T-helper 2 cell treated with Interferon-gamma antibody and Interleukin-4, amounts not matched to agents 100 ng/mL and 5 ng/mL, for 36 hours (primary cell): ENCODE measurements around the gene DMAC2. TPM values are rescaled to one million over a fixed set of nuclear protein-coding genes. Genes with fewer than 3 reads are reported as not detected.
"Not testable (repeated sequence)": the region's sequence is repeated elsewhere in the genome, so short reads cannot be mapped to it uniquely, and the experiment has no call there.

Experiments
- intact Hi-C: fragments of 100-400 bp; cut with micrococcal nuclease; formaldehyde crosslinking; loops from one replicate; pipeline ENCODE4 v1.15.1; 2023
- total RNA-seq: library from RNA; stranded (reverse); gene quantifications from 2 replicates; pipeline ENCODE4 v1.2.3, GENCODE V29; 2022

DMAC2 gene
- total RNA-seq, 1 donor from 2014 or later = 44.5 TPM

DNA sequence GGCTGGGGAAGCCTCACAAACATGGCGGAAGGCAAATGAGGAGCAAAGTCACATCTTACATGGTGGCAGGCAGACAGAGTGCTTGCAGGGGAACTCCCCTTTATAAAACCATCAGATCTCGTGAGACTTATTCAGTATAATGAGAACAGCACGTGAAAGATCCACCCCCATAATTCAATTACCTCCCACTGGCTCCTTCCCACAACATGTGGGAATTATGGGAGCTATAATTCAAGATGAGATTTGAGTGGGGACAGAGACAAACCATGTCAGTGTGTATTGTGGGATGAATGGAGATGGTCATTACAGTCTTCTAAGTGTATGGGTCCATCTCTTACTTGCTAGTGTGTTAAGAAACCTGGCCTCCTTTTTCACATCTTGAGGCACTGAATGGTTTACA lies 37.7 kb downstream of the DMAC2 start:
- intact Hi-C loops = no loop called here

DNA sequence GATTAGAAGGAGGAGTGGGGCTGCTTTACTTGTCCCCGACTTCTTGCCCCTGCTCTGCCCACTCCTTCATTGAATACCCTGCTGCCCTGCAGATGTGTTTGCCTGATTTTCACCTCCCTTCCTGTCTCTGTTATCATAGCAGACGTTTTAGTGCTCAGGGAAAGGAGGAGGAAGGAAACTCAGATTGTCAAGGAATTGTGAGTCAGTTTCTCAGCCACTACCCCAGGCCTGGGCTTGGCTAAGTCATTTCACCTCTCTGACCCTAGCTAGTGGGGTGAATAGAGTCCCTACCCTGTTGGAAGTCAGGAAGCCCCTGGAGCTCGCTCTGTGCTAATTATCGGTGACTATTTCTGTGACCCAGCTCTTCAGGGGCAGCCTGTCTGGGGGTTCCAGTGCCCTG lies 38.2 kb downstream of the DMAC2 start:
- intact Hi-C loops = no loop called here

DNA sequence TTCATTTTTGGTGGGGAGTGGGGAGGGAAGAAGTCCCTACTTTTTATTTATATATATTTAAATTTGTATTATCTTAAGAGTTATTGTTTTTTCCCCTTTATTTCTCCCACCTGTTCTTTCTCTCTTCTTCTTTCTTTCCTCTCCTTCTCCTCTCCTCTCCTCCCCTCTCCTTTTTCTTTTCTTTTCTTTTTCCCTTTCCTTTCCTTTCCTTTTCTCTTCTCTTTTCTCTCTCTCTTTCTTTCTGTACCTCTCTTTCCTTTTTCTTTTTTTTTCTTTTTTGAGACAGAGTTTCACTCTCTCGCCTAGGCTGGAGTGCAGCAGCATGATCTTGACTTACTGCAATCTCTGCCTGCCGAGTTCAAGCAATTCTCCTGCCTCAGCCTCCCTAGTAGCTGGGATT lies 40.2 kb downstream of the DMAC2 start:
- intact Hi-C loops = loop anchor here (10.0 kb wide), 1 partner anchor 685 kb away; the partner anchor contains the start of genes COQ8B and ITPKC

DNA sequence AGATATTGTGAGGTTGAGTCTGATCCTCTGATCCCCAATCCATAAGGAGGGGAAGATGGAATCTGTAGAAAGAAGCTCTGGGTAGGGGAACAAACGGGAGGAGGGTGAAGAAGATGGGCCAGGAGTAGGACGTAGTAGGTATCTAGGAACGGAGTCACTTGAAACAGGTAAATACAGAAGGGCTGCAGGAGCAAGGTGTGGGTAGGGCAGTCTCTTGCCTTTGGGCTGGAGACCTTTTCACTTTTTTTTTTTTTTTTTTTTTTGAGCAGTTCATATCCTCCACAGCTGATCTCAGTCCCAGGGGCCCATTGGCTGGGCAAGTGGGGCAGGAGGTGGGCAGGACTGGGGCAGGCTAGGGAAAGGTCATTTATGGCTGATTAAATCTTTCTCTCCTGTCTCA lies 40.6 kb downstream of the DMAC2 start:
- intact Hi-C loops = loop anchor here (10.0 kb wide), 1 partner anchor 684 kb away; the partner anchor contains the start of genes COQ8B and ITPKC

DNA sequence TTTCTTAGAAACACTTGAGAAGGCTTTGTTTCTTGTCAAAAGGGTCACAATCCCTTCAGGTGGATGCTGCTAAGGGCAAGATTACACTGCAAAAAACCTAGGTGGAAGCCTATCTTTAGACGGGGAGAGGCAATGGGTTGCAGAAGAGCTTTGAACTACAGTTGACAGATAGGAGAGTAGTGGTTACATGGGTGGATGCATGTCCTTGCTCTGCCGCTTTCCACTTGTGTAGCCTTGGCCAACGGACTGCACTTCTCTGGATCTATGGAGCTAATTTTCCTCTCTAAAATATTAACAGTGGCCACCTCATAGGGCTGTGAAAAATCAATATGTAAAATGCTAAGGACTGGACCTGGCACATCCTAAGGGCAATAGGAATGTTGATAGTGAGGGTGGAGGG lies 41.1 kb downstream of the DMAC2 start:
- intact Hi-C loops = loop anchor here (10.0 kb wide), 1 partner anchor 684 kb away; the partner anchor contains the start of genes COQ8B and ITPKC

DNA sequence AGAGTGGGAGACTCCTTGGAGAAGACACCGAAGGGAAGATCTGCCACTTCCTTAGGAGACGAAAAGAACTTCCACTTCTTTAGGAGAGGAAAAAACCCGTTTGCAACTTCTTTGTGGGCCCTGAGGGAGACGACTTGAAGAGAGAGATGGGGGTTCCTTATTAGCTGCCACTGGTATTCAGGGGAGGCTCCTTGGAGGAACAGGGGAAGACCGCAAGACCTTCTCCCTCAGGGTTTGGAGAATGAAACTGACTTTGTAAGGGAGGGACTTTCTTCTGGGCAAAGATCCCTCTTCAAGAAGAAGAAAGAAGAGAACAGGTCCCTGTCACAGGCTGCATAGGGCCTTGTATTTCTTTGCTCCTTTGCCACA lies 41.7 kb downstream of the DMAC2 start:
- intact Hi-C loops = loop anchor here (10.0 kb wide), 1 partner anchor 683 kb away; the partner anchor contains the start of genes COQ8B and ITPKC

DNA sequence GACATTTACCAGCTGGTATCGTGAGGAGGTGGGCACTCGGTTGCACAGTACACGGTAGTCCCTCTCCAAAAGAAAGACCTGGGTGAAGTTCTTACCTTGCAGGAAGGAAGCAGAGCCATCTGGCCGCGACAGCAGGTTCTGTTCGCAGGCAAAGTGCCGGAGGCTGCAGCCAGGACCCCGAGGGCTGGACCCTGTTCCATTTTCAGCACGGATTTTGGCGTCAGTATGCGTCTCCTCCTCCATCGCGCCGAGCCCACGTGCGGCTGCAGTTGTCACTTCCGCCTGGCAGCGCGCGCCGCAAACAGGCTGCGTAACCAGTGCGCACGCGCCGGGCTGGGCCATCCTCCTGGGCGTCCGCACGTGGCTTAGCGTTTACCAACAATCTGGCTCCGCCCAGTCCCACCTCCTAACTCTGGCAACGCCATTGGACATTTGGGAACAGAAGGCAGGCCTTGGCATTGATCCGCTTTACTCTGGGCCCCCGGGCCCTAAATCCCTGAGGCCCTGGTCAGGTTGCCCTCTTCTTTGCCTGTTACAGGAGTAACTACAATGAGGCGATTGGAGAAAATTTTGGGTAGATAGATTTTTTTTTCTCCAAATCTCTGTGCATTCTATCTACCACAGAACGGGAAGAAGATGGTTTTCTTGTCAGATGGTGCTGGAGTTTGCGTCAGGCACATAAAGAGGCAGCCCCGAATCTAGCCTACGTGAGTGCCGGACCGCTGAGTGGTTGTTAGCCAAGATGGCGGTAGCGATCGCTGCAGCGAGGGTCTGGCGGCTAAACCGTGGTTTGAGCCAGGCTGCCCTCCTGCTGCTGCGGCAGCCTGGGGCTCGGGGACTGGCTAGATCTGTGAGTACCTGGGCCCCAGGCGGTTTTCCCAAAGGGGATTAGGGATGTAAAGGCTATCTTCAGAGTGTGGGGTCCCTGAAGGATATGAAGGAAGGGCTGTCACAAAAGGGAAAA lies 42.3 kb downstream of the DMAC2 start, which contains the start of the genes BCKDHA and EXOSC5:
Gene BCKDHA (plus strand): TSS at position 733 of the 964 bp plus-strand sequence. CDS start 10 bp downstream, at position 743.
Gene EXOSC5 (minus strand): TSS at position 274 of the 964 bp plus-strand sequence. CDS start 31 bp downstream, at position 243.
- intact Hi-C loops = loop anchor here (1.0 to 10.0 kb wide), 4 partner anchors 33 to 683 kb away; partner anchors contain the start of genes B9D2, COQ8B, DMAC2 and ITPKC

DNA sequence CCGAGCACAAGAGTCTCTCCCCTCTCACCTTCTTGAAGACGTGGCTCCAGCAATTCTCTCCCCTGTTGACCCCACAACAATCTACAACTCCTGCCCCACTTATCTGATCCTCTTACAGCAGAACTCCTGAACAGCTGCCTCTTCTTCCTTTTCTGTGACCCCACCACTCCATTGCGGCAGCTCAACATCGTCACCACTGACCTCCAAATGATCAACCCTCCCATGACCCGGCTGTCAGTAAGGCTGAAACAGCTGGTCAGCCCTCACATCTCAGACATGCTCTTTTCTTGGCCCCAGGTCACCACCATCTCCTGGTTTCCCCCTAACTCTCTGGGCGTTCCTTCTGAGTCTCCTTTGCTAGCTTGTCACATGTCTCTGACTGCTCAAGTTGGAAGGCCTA lies 44.4 kb downstream of the DMAC2 start:
- intact Hi-C loops = loop anchor here (10.0 kb wide), 1 partner anchor 681 kb away; the partner anchor contains the start of genes COQ8B and ITPKC

DNA sequence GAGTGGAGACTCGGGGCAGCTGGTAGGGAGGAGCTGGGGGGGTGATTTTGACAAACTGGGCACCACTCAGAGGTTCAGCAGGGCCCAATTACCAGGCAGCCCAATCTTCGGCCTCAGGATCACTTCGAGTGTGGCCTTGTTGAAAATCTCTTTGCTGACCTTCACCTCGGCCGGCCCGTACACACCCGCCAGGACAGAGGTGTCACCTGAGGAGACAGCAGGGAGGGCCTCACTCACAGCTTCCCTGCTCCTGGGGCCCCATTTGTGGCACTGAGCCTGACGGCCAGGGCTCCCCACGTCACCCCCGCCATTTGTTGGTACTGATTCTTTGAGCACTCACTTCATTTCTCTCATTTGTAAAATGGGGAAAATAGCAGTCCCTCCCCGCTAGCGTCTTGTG lies 46.9 kb downstream of the DMAC2 start:
- intact Hi-C loops = loop anchor here (10.0 kb wide), 1 partner anchor 678 kb away; the partner anchor contains the start of genes COQ8B and ITPKC

DNA sequence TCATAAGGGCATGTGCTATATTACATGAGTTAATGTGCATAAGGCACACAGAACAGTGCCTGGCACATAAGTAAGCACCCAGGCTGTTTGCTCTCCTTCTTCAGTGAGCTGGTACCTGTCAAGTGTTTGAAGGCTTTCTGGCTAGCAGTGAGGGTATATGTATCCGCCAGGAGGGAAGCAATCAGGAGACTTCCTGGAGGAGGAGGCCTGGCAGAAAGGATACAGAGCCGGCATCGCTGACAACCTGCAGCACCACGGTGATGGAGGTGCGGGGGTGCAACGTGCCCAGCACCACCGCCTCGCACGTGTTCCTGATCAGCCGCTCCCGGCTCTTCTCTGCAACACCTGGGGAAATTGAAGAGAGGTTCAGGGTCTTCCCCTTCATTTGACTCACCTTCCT lies 48.1 kb downstream of the DMAC2 start:
- intact Hi-C loops = loop anchor here (10.0 kb wide), 1 partner anchor 677 kb away; the partner anchor contains the start of genes COQ8B and ITPKC

DNA sequence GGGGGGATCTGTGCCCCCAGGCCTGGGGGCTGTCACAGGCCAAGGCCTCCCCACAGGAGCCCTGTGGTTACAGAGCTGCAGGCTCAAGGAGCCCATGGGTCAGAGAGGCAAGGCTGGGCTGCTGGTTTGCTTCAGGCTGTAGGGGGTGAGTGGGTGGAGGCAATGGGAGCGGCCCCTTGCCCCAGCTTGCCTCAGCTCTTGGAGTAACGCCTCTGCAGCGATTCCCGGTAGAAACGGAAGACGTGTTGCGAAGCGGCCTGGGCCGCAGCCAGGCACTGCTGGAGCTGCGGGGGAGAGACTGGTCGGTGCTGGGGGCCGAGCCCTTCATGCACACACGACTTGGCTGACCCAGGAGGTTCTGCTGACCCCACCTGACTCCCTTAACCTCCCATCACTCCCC lies 53.3 kb downstream of the DMAC2 start:
- intact Hi-C loops = no loop called here

DNA sequence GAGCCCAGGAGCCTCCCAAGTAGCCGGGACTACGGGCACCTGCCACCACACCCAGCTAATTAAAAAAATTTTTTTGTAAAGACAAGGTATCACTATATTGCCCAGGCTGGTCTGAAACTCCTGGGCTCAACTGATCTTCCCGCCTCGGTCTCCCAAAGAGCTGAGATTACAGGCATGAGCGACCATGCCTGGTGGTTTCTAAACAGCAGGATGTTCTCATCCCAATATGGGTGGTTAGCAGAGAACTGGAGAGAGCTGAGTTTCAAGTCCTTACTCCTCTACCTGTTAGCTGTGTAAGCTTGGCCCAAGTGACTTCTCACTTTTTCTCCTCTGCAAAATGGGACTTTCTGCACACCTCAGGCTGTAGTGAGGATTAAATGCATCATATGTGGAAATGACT lies 55.4 kb downstream of the DMAC2 start:
- intact Hi-C loops = no loop called here

DNA sequence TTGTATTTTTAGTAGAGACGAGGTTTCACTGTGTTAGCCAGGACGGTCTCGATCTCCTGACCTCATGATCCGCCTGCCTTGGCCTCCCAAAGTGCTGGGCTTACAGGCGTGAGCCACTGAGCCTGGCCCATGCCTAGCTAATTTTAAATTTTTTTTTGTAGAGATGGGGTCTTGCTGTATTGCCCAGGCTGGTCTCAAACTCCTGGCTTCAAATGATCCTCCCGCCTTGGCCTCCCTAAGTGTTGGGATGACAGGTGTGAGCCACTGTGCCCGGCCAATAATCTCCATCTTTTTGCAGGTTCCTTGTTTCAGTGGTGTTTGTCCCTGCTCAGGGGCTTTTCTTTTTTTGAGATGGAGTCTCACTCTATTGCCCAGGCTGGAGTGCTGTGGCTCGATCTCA lies 58.2 kb downstream of the DMAC2 start:
- intact Hi-C loops = not testable (repeated sequence)

Other genes starting within 250 kb of the DMAC2 start
- 0.23 and 0.41 TPM in 2 replicates for gene CYP2S1, start 246.7 kb downstream of the DMAC2 start, total RNA-seq
- not detected in 2 replicates for gene AXL, start 220.7 kb downstream of the DMAC2 start, total RNA-seq
- gene HNRNPUL1, start 175.5 kb downstream of the DMAC2 start, total RNA-seq = 331 and 349 TPM in 2 replicates
- gene CCDC97, start 129.7 kb downstream of the DMAC2 start, total RNA-seq = 51.7 and 55.9 TPM in 2 replicates
- gene TGFB1, start 86.0 kb downstream of the DMAC2 start, total RNA-seq = 179 and 181 TPM in 2 replicates
- 11.5 TPM in 2 replicates for gene B9D2, start 75.8 kb downstream of the DMAC2 start, total RNA-seq
- 4.4 and 5.6 TPM in 2 replicates for gene TMEM91, start 63.4 kb downstream of the DMAC2 start, total RNA-seq
- 32.3 and 37.7 TPM in 2 replicates for gene EXOSC5, start 42.6 kb downstream of the DMAC2 start, total RNA-seq
- gene BCKDHA, start 42.1 kb downstream of the DMAC2 start, total RNA-seq = 16.8 and 19.5 TPM in 2 replicates
- gene B3GNT8, start 12.5 kb downstream of the DMAC2 start, total RNA-seq = 2.4 and 2.8 TPM in 2 replicates
- gene ERICH4, start 3.2 kb upstream of the DMAC2 start, total RNA-seq = not detected in 2 replicates
- 44.3 and 49.9 TPM in 2 replicates for gene CEACAM21, start 136.3 kb upstream of the DMAC2 start, total RNA-seq
- gene CEACAM4, start 187.2 kb upstream of the DMAC2 start, total RNA-seq = not detected in 2 replicates
- gene CEACAM7, start 248.4 kb upstream of the DMAC2 start, total RNA-seq = not detected in 2 replicates